Activated CD4-positive, alpha-beta memory T cell treated with anti-CD3 and anti-CD28 coated beads for 36 hours (primary cell): Measurements from ENCODE around the gene DONSON. TPM values are rescaled to one million over a fixed set of nuclear protein-coding genes. Genes with fewer than 3 reads are reported as not detected.

Experiments used
- CTCF ChIA-PET: fragments of 350-600 bp; sonication (Branson Sonifier 250); formaldehyde crosslinking; loops from one replicate; lab custom pipeline; 2021; ENCODE audit warnings: antibody characterized with exemption, inconsistent platforms; lab: Charles Lee
- POLR2A ChIA-PET: fragments of 350-600 bp; sonication (Branson Sonifier 250); formaldehyde crosslinking; loops from one replicate; lab custom pipeline; 2021; ENCODE audit warnings: antibody characterized with exemption; lab: Charles Lee
- DNase-seq: peaks from one replicate; pipeline ENCODE4 v3.0.0-alpha.2; 2020
- H3K27ac Mint-ChIP-seq: one replicate; pipeline ENCODE4 v1.8.0; 2021; ENCODE audit warnings: mixed read lengths
- H3K27me3 Mint-ChIP-seq: one replicate; pipeline ENCODE4 v1.8.0; 2021; ENCODE audit warnings: mixed read lengths
- H3K36me3 Mint-ChIP-seq: one replicate; pipeline ENCODE4 v1.8.0; 2021; ENCODE audit warnings: mixed read lengths
- H3K4me1 Mint-ChIP-seq: one replicate; pipeline ENCODE4 v1.8.0; 2021; ENCODE audit warnings: low read depth, mixed read lengths
- H3K4me3 Mint-ChIP-seq: one replicate; pipeline ENCODE4 v1.8.0; 2021; ENCODE audit warnings: mild to moderate bottlenecking, mixed read lengths
- H3K9me3 Mint-ChIP-seq: one replicate; pipeline ENCODE4 v1.8.0; 2021; ENCODE audit warnings: mixed read lengths
- intact Hi-C: fragments of 100-400 bp; cut with micrococcal nuclease; formaldehyde crosslinking; loops from one replicate; pipeline ENCODE4 v1.15.1; 2023
- total RNA-seq, 2 experiments: library from RNA; stranded (reverse); gene quantifications; one replicate each; pipeline ENCODE4 v1.2.3, GENCODE V29; 2021

The DONSON gene
- total RNA-seq, 2 experiments from 2014 or later, result 38.2 to 39.0 TPM

- ChIA-PET CTCF (interaction anchor here (0.8 kb wide), 1 partner anchor 55 kb away, joined by 4 read pairs; no protein-coding TSS in a partner anchor), POLR2A (interaction anchor here (1.2 kb wide), 1 partner anchor 8 kb away, joined by 4 read pairs; the partner anchor contains the start of gene SON)
- no peak for DNase-seq
- Mint-ChIP-seq H3K36me3 (peaks cover 62% of the 10 kb centered on the region), H3K9me3 (no peaks in the 10 kb centered on the region), H3K4me3 (no peak overlapping the region), H3K27me3 (no peaks in the 10 kb centered on the region), H3K27ac (no peak overlapping the region), H3K4me1 (peaks cover 49% of the 10 kb centered on the region)
- intact Hi-C loops, result no loop called here
Observed at GRCh38 chr21:33550772-33551660, 37.5 kb downstream of the DONSON start.

GRCh38 chr21:33549848-33550771, 38.4 kb downstream of the DONSON start:
- no peaks in the 10 kb centered on the region for H3K9me3 Mint-ChIP-seq
- H3K27ac Mint-ChIP-seq, result no peak overlapping the region
- H3K4me3 Mint-ChIP-seq, result no peak overlapping the region
- H3K27me3 Mint-ChIP-seq, result no peaks in the 10 kb centered on the region
- CTCF ChIA-PET, result interaction anchor here (1.3 kb wide), 1 partner anchor 55 kb away, joined by 3 read pairs; no protein-coding TSS in a partner anchor
- DNase-seq, result no peak
- POLR2A ChIA-PET, result no interaction called here
- peaks cover 48% of the 10 kb centered on the region for H3K4me1 Mint-ChIP-seq
- intact Hi-C loops, result loop anchor here (10.0 kb wide), 1 partner anchor 1065 kb away; the partner anchor contains the start of gene RCAN1
- H3K36me3 Mint-ChIP-seq, result peaks cover 55% of the 10 kb centered on the region

DNA sequence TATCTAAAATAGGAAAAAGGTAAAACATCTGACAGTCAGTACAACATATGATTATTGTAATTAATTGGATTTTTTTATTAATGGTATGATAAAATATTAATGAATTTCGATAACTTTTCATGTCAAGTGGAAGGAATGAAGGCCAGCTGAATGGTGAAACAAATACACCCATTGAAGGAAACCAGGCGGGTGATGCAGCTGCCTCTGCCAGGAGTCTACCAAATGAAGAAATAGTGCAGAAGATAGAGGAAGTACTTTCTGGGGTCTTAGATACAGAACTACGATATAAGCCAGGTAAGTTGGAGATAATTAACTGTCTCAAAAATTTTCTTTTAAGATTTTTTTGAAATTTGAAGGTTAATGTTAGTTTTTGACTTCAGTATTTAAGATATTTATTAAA, 42.4 kb downstream of the DONSON start:
- intact Hi-C loops, result loop anchor here (10.0 kb wide), 1 partner anchor 1069 kb away; the partner anchor contains the start of gene RCAN1
- Mint-ChIP-seq H3K27me3 (no peaks in the 10 kb centered on the region), H3K4me1 (peaks cover 26% of the 10 kb centered on the region), H3K27ac (no peak overlapping the region), H3K36me3 (peaks cover 46% of the 10 kb centered on the region), H3K9me3 (no peaks in the 10 kb centered on the region), H3K4me3 (no peak overlapping the region)
- no peak for DNase-seq
- POLR2A ChIA-PET, result no interaction called here
- CTCF ChIA-PET, result no interaction called here

- H3K9me3 Mint-ChIP-seq, result no peaks in the 10 kb centered on the region
- ChIA-PET CTCF (interaction anchor here (1.1 to 2.7 kb wide), 6 partner anchors 12 to 183 kb away, joined by 4 to 29 read pairs (median 6); partner anchors contain the start of genes DONSON and TMEM50B), POLR2A (interaction anchor here (0.6 to 3.0 kb wide), 3 partner anchors 35 to 90 kb away, joined by 3 to 16 read pairs (median 4); partner anchors contain the start of gene DONSON)
- no peaks in the 10 kb centered on the region for H3K27me3 Mint-ChIP-seq
- peaks cover 32% of the 10 kb centered on the region for H3K4me1 Mint-ChIP-seq
- intact Hi-C loops, result loop anchor here (5.0 to 10.0 kb wide), 4 partner anchors 63 to 1070 kb away; partner anchors contain the start of genes ATP5PO, IL10RB and RCAN1
- no peak for DNase-seq
- H3K27ac Mint-ChIP-seq, result peak overlapping the region; percentile 100
- H3K4me3 Mint-ChIP-seq, result peak overlapping the region; percentile 96
- H3K36me3 Mint-ChIP-seq, result peaks cover 44% of the 10 kb centered on the region
Observed at GRCh38 chr21:33544451-33545195, 43.9 kb downstream of the DONSON start.

GRCh38 chr21:33543505-33544129, 44.9 kb downstream of the DONSON start:
- DNase-seq, result peak; percentile 86
- intact Hi-C loops, result loop anchor here (1.0 to 10.0 kb wide), 7 partner anchors 64 to 1071 kb away; partner anchors contain the start of genes ATP5PO, IFNAR1, IL10RB and RCAN1
- POLR2A ChIA-PET, result interaction anchor here (0.5 to 3.0 kb wide), 10 partner anchors 8 to 1124 kb away, joined by 3 to 16 read pairs (median 4); partner anchors contain the start of genes DNAJC28, DONSON and TMEM50B
- Mint-ChIP-seq H3K4me3 (peak overlapping the region; percentile 96), H3K36me3 (peaks cover 40% of the 10 kb centered on the region), H3K27me3 (no peaks in the 10 kb centered on the region), H3K27ac (peak overlapping the region; percentile 100), H3K9me3 (no peaks in the 10 kb centered on the region), H3K4me1 (peaks cover 29% of the 10 kb centered on the region)
- CTCF ChIA-PET, result interaction anchor here (1.5 to 2.7 kb wide), 5 partner anchors 13 to 182 kb away, joined by 4 to 29 read pairs (median 6); partner anchors contain the start of gene TMEM50B

DNA sequence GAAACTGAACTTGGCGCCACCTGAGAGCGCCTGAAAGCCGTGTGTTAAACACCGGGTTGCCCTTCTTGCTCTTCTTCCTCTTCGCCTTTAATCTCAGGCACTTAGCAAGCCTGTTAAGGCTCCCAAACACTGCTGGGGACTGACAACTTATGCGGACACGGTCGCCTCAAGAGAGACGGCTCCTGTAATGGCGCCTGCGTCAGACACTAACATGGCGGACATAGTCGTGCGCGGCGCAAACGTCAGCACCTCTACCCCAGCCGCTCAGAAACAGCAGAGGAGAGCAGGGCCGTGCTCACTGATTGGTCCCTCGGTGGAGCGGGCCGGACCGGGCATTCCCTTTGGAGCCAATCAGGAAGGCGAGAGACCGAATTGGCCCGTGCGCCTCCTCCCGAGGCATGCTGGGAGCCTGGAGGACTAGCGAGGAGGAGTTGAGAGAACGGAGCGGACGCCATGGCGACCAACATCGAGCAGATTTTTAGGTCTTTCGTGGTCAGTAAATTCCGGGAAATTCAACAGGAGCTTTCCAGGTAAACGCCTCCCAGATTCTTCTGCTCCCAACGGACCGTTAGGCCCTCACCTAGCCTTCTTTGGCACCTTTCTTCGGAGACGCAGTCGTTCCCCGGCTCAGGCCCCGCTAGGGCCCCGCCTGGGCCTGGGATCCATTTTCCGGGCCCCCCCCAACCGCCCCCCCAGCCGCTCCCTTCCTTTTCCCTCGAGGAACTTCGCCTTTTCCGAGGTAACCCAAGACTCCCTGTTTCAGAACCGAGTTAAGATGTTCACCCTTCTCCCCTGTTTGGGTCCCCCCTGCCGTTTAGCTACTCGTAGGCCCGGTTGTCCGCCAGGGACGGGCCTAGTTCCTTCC, 45.6 kb downstream of the DONSON start, which contains the start of gene SON:
Gene SON (plus strand): TSS at position 399 of the 865 bp plus-strand sequence. CDS start 55 bp downstream, at position 454.
- ChIA-PET CTCF (interaction anchor here (1.6 to 2.7 kb wide), 3 partner anchors 14 to 63 kb away, joined by 5 to 29 read pairs (median 6); partner anchors contain the start of gene TMEM50B), POLR2A (interaction anchor here (0.5 to 3.0 kb wide), 12 partner anchors 9 to 1125 kb away, joined by 3 to 16 read pairs (median 4); partner anchors contain the start of genes DNAJC28, DONSON and TMEM50B)
- intact Hi-C loops, result loop anchor here (1.0 to 10.0 kb wide), 11 partner anchors 45 to 1072 kb away; partner anchors contain the start of genes ATP5PO, DNAJC28, DONSON and IFNAR1
- no peaks in the 10 kb centered on the region for H3K27me3 Mint-ChIP-seq
- peak within 1 kb of the TSS; percentile 100 for H3K27ac Mint-ChIP-seq
- peak; percentile 99 for DNase-seq
- H3K36me3 Mint-ChIP-seq, result peaks cover 43% of the 10 kb centered on the region
- H3K4me3 Mint-ChIP-seq, result peak within 1 kb of the TSS; percentile 96
- no peaks in the 10 kb centered on the region for H3K9me3 Mint-ChIP-seq
- peaks cover 26% of the 10 kb centered on the region for H3K4me1 Mint-ChIP-seq

DNA sequence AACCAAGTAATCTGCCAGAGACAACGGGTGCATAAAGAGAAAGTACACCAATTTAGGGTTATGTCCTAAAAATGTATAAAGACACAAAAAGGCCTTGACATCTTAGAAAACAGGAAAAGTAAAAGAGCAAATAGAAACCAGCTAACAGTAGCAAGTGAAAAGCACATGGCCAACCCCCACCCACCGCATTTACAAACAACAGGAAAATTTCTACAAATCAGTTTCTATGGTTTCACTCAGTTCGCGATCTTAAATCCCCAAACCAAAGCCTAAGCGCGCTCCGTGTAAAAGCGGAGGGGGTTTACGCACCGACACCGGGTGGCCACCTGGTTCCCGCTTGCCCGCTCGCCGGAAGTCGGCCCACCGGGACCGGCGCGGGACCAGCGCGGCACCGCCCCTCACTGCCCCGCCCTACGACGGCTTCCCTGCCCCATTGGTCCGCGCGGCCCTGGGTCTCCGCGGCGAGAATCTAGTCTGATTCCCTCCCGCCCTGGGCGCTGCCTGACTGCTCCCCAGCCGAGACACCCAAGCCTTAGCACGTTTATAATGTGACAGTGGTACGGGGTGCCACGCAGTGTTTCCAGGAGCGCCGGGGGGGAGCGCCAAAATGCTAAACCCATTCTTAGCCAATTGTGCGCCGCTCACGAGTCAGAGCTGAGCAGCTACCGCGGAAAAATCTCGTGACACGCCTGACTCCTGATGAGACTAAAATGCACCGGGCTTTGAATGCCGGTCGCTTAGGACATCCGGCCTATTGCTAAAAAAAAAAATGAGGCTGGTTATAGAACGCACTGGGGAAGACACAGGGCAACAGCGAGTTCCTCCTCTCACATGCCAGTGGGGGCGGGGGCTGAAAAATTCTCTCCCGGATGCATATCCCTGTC, 46.5 kb downstream of the DONSON start, which contains the start of gene GART:
Gene GART (minus strand): TSS at position 362 of the 884 bp plus-strand sequence. CDS start 2,802 bp downstream, outside the sequence.
- CTCF ChIA-PET, result interaction anchor here (3.1 kb wide), 1 partner anchor 64 kb away, joined by 15 read pairs; no protein-coding TSS in a partner anchor

GRCh38 chr21:33541105-33541711, 47.3 kb downstream of the DONSON start:
- intact Hi-C loops, result loop anchor here (5.0 to 10.0 kb wide), 4 partner anchors 66 to 1074 kb away; partner anchors contain the start of genes ATP5PO, IL10RB and RCAN1
- CTCF ChIA-PET, result interaction anchor here (1.1 to 3.1 kb wide), 3 partner anchors 47 to 65 kb away, joined by 3 to 15 read pairs (median 3); partner anchors contain the start of genes DONSON and TMEM50B
- Mint-ChIP-seq H3K4me1 (peaks cover 24% of the 10 kb centered on the region), H3K9me3 (no peaks in the 10 kb centered on the region), H3K4me3 (peak overlapping the region; percentile 96), H3K27ac (peak overlapping the region; percentile 100), H3K36me3 (peaks cover 55% of the 10 kb centered on the region), H3K27me3 (no peaks in the 10 kb centered on the region)
- POLR2A ChIA-PET, result interaction anchor here (1.5 to 2.0 kb wide), 3 partner anchors 24 to 61 kb away, joined by 3 to 7 read pairs (median 5); partner anchors contain the start of genes DNAJC28 and TMEM50B
- peak; percentile 44 for DNase-seq

More for the DNA sequence above, 46.5 kb downstream of the DONSON start, which contains the start of gene GART:
- H3K27me3 Mint-ChIP-seq, result no peaks in the 10 kb centered on the region
- H3K4me3 Mint-ChIP-seq, result peak within 1 kb of the TSS; percentile 96
- peaks cover 26% of the 10 kb centered on the region for H3K4me1 Mint-ChIP-seq
- no peaks in the 10 kb centered on the region for H3K9me3 Mint-ChIP-seq
- POLR2A ChIA-PET, result interaction anchor here (1.5 to 3.0 kb wide), 4 partner anchors 25 to 62 kb away, joined by 3 to 16 read pairs (median 6); partner anchors contain the start of genes DNAJC28, DONSON and TMEM50B
- intact Hi-C loops, result loop anchor here (1.0 to 10.0 kb wide), 9 partner anchors 46 to 1073 kb away; partner anchors contain the start of genes ATP5PO, DNAJC28, DONSON and IFNAR1
- DNase-seq, result peak; percentile 89
- peaks cover 52% of the 10 kb centered on the region for H3K36me3 Mint-ChIP-seq
- peak within 1 kb of the TSS; percentile 100 for H3K27ac Mint-ChIP-seq
